GM12875 (cell line): ENCODE measurements around the gene TMEM132D.

Experiments used
- H3K4me3 ChIP-seq: one replicate; pipeline ENCODE4 v1.5.1; 2011; ENCODE audit warnings: low read depth, low read length, control low read depth
- TF ChIP-seq, protein P1 (sequence below): IDR thresholded peaks from 2 replicates; pipeline ENCODE4 v1.5.1; 2011; ENCODE audit warnings: low read depth, mild to moderate bottlenecking, control low read depth, inconsistent platforms, low read length, moderate library complexity, borderline replicate concordance; ENCODE audit not compliant: insufficient read depth

TMEM132D gene

DNA sequence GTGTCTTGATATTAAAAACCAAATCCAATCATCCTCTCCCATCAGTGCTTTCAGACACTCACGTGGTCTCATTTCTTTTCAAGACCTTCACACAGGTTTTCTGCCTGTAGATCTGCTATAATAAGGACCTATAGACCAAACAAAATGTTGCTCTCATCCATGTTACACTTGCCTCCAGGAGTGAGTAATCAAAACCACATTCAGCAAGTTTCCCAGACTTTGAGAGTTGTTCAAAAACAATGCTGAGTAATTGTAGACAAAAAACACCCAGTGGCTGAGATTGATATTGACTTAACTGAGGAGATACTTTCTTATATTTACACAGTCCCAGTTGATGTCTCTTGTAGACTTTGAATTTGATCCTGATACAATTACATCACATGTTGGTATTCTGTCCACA, 383.1 kb downstream of the TMEM132D start:
- TF ChIP-seq, protein P1, sequence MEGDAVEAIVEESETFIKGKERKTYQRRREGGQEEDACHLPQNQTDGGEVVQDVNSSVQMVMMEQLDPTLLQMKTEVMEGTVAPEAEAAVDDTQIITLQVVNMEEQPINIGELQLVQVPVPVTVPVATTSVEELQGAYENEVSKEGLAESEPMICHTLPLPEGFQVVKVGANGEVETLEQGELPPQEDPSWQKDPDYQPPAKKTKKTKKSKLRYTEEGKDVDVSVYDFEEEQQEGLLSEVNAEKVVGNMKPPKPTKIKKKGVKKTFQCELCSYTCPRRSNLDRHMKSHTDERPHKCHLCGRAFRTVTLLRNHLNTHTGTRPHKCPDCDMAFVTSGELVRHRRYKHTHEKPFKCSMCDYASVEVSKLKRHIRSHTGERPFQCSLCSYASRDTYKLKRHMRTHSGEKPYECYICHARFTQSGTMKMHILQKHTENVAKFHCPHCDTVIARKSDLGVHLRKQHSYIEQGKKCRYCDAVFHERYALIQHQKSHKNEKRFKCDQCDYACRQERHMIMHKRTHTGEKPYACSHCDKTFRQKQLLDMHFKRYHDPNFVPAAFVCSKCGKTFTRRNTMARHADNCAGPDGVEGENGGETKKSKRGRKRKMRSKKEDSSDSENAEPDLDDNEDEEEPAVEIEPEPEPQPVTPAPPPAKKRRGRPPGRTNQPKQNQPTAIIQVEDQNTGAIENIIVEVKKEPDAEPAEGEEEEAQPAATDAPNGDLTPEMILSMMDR, result no peak
- no peak overlapping the region for H3K4me3 ChIP-seq

DNA sequence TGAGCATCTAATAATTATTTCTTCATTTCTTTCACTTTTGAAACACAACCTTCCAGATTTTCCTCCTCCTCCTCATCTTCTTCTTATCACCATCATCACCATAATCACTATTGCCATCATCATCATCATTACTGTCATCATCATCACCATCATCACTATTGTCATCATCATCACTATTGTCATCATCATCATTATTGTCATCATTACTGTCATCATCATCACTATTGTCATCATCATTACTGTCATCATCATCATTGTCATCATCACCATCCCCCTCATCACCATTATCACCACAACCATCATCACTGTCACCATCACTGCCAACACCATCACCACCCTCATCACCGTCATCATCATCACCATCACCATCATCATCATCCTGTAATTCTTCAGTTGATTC, 400.0 kb downstream of the TMEM132D start:
- H3K4me3 ChIP-seq, result no peak overlapping the region
- TF ChIP-seq, protein P1, result no peak

GRCh38 chr12:129496226-129496625, 407.6 kb downstream of the TMEM132D start:
- TF ChIP-seq, protein P1, result no peak

GRCh38 chr12:129494766-129495165, 409.1 kb downstream of the TMEM132D start:
- TF ChIP-seq, protein P1, result no peak
- H3K4me3 ChIP-seq, result no peak overlapping the region

More at GRCh38 chr12:129496226-129496625, 407.6 kb downstream of the TMEM132D start:
- H3K4me3 ChIP-seq, result no peak overlapping the region

- H3K4me3 ChIP-seq, result no peak overlapping the region
- TF ChIP-seq, protein P1, result no peak
Measured at GRCh38 chr12:129494260-129494659, 409.6 kb downstream of the TMEM132D start.

DNA sequence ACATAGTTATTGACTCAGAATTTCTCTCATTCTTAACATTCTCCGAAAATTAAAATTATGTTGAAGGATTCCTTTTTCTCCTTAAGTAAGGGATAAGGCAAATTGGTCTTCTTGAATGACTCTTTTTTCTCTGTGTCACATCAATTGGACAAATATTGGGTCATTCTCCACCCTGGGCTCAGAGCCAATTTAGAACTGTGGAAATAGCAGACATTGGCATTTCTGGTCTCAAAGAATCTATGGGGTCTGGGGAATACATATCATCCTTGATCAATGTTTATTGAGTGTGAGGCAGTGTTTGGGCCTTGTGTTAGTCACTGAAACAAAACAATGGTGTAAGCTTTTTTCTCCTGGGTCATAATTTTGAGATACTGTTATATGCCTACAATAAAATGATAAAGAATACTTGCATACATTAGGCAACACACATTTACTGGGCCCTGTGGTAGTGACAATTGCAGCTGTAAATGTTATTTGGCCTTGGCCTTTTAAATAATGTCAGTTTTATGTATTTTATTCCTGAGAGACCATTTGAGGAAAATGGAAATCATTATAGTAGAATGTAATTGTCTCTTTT, 414.6 kb downstream of the TMEM132D start:
- TF ChIP-seq, protein P1, result no peak
- no peak overlapping the region for H3K4me3 ChIP-seq

GRCh38 chr12:129486931-129487330, 416.9 kb downstream of the TMEM132D start:
- TF ChIP-seq, protein P1, result no peak
- no peak overlapping the region for H3K4me3 ChIP-seq
